GM21723 (cell line): ENCODE data around the gene LRRC74B.
"Not testable (repeated sequence)": the region's sequence is repeated elsewhere in the genome, so short reads cannot be mapped to it uniquely, and the experiment has no call there.

Source experiments
- ATAC-seq: cut with Tn5 transposase; IDR thresholded peaks from one replicate; pipeline ENCODE4 v1.9.1; 2021; ENCODE audit warnings: mild to moderate bottlenecking, moderate library complexity; ENCODE audit not compliant: unreplicated experiment

The LRRC74B gene

GRCh38 chr22:21075516-21076138 lies 29.9 kb downstream of the LRRC74B start:
- no peak for ATAC-seq

GRCh38 chr22:21076912-21077625 lies 31.3 kb downstream of the LRRC74B start:
- ATAC-seq = no peak

GRCh38 chr22:21077884-21078508 lies 32.2 kb downstream of the LRRC74B start:
- ATAC-seq = no peak

- no peak for ATAC-seq
These were observed 33.2 kb downstream of the LRRC74B start for GRCh38 chr22:21078916-21079315.

- ATAC-seq = no peak
These were observed 33.7 kb downstream of the LRRC74B start for GRCh38 chr22:21079493-21079892.

- no peak for ATAC-seq
These were observed 34.8 kb downstream of the LRRC74B start for GRCh38 chr22:21080435-21081137.

GRCh38 chr22:21082248-21082647 lies 36.5 kb downstream of the LRRC74B start:
- no peak for ATAC-seq

GRCh38 chr22:21087119-21087518 lies 41.4 kb downstream of the LRRC74B start:
- no peak for ATAC-seq

GRCh38 chr22:21087926-21088325 lies 42.2 kb downstream of the LRRC74B start:
- ATAC-seq = not testable (repeated sequence)

GRCh38 chr22:21091220-21091619 lies 45.5 kb downstream of the LRRC74B start:
- ATAC-seq = not testable (repeated sequence)

GRCh38 chr22:21092797-21093554 lies 47.2 kb downstream of the LRRC74B start:
- ATAC-seq = no peak

GRCh38 chr22:21093555-21094137 lies 47.9 kb downstream of the LRRC74B start:
- ATAC-seq = not testable (repeated sequence)

GRCh38 chr22:21094911-21095772 lies 49.4 kb downstream of the LRRC74B start:
- ATAC-seq = no peak

- ATAC-seq = no peak
These were observed 50.0 kb downstream of the LRRC74B start for GRCh38 chr22:21095773-21096107.

GRCh38 chr22:21096878-21097277 lies 51.1 kb downstream of the LRRC74B start:
- ATAC-seq = not testable (repeated sequence)

GRCh38 chr22:21098099-21098671 lies 52.4 kb downstream of the LRRC74B start:
- ATAC-seq = no peak

GRCh38 chr22:21099578-21099977 lies 53.8 kb downstream of the LRRC74B start:
- no peak for ATAC-seq

GRCh38 chr22:21100149-21101032 lies 54.6 kb downstream of the LRRC74B start:
- no peak for ATAC-seq
